Fibroblast of pulmonary artery (primary cell): ENCODE data around the gene ADAD2.

Experiments
- DNase-seq: peaks from one replicate; pipeline ENCODE4 v3.0.0-alpha.2; 2010; ENCODE audit warnings: low read depth
- H3K4me3 ChIP-seq: replicated peaks from 2 replicates; pipeline ENCODE4 v1.5.1; 2011; ENCODE audit warnings: low read depth, mild to moderate bottlenecking, control low read depth, low read length, moderate library complexity
- TF ChIP-seq, protein P1 (sequence below): IDR thresholded peaks from 2 replicates; pipeline ENCODE4 v1.5.1; 2011; ENCODE audit warnings: mild to moderate bottlenecking, control low read depth, low read length, inconsistent platforms; ENCODE audit errors: missing control alignments

ADAD2 gene

DNA sequence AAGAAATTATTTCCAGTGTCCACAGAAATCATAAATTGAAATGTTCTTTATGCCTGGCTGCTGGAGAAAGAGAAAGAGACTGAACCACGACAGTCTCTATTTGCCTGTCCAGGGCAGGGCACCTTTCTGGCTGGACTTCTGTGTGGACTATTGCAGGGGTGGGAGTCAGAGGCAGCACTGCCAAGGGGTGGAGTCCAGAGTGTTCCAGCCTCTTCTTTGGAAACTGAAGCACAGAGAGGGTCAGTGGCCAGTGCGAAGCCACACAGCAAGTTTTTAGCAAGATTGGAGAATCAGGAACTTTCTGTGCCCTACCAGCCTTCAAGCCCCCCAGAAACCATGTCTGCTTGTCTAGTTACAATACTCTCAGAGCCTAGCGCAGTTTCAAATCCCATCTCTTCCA lies 33.6 kb downstream of the ADAD2 start:
- no peak overlapping the region for H3K4me3 ChIP-seq
- no peak for DNase-seq
- TF ChIP-seq, protein P1, sequence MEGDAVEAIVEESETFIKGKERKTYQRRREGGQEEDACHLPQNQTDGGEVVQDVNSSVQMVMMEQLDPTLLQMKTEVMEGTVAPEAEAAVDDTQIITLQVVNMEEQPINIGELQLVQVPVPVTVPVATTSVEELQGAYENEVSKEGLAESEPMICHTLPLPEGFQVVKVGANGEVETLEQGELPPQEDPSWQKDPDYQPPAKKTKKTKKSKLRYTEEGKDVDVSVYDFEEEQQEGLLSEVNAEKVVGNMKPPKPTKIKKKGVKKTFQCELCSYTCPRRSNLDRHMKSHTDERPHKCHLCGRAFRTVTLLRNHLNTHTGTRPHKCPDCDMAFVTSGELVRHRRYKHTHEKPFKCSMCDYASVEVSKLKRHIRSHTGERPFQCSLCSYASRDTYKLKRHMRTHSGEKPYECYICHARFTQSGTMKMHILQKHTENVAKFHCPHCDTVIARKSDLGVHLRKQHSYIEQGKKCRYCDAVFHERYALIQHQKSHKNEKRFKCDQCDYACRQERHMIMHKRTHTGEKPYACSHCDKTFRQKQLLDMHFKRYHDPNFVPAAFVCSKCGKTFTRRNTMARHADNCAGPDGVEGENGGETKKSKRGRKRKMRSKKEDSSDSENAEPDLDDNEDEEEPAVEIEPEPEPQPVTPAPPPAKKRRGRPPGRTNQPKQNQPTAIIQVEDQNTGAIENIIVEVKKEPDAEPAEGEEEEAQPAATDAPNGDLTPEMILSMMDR: no peak

DNA sequence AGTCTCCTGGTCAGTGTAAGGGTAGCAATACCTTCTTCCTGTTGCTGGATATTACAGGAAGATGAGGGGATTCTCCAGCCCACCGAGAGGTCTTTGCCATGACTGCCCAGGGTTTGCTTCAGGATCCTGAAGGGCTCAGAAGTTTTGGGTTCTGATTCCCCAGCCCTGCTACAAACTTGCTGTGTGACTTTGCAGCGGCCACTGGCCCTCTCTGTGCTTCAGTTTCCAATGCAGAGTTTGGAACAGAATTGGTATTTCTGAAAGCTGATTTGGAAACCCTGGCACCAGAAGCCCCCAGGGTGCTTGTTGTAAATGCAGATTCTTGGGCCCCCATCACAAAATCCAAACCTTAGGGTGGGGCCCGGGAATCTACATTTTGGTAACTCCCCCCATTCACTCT lies 34.2 kb downstream of the ADAD2 start:
- no peak overlapping the region for H3K4me3 ChIP-seq
- TF ChIP-seq, protein P1: no peak
- no peak for DNase-seq

DNA sequence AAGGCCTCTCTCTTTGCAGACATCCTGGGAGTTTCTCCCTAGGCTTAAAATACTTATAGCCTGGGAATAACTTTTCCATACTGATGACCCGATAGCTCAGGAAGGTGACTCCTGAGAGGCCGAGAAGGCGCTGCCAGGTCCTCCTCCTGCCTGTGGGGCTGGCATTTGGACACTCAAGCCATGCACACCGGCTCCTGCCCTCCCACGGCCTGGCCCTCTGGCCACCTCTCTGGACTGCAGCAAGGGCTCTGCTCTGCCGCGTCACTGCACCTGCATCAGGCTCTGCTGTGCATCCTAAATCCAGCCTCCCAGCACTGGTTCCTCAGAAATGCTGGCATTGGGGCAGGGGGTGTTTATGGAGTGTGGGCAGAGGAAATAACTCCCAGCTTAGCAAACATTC lies 34.6 kb downstream of the ADAD2 start:
- H3K4me3 ChIP-seq: no peak overlapping the region
- no peak for DNase-seq
- TF ChIP-seq, protein P1: no peak

DNA sequence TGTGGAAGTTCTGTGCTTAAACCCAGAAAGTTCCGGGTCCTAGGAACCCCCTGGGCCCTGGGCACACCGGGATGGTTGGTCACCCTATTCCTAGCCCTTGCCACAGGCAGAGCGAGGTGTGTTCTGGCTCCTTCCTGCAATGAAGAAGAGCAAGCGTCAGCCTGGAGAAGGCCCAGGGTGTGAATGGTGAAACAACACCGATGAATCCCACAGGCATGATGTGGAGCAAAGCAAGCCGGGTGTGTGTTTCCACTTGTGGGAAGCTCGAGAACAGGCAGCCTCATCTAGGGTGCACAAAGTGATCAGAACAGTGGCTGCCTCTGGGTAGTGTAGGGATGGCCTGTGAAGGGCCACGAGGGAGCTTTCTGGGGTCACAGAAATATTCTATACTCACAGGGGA lies 35.1 kb downstream of the ADAD2 start:
- no peak for DNase-seq
- no peak overlapping the region for H3K4me3 ChIP-seq
- TF ChIP-seq, protein P1: no peak

DNA sequence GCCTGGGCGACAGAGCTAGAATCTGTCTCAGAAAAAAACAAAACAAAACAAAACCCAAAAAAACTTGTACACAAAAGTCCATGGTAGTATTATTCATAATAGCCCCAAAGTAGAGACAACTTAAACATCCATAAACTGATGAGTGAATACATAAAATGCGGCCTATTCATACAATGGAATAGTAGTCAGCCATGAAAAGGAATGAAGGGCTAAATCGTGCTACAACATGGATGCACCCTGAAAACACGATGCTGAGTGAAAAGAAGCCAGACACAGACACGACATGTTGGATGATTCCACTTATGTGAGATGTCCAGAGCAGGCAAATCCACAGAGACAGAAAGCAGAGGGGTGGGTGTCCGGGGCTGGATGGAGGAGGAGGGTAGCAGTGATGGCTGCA lies 36.6 kb downstream of the ADAD2 start:
- H3K4me3 ChIP-seq: no peak overlapping the region
- DNase-seq: no peak
- TF ChIP-seq, protein P1: no peak

DNA sequence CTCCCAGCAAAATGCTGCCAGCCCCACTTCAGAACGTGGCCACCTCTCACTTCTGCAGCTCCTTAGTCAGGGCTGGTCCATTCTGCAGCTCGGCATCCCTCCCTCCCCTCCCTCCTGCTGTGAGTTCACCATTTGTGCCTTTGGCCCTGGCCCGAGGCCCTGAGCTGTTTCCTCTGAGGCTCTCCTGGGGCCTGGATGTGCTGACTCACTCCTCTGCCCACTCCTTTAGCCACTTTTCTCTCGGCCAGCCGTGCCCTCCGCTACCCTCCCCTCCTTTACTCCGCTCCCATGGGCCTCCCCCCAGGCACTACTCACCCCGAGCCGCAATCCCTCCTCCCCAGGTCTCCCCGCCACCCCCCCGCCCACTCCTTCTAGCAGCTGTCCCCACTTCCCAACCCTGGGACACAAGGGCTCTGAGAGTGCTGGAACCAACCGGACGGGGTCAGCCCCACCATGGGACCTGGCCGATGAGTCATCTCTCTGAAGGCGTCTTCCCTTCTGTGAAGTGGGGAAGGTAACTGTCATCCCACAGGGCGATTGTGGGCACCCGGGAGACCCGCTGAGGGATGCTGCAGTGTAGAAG lies 37.4 kb downstream of the ADAD2 start:
- TF ChIP-seq, protein P1: no peak
- DNase-seq: peak; percentile 91
- no peak overlapping the region for H3K4me3 ChIP-seq

DNA sequence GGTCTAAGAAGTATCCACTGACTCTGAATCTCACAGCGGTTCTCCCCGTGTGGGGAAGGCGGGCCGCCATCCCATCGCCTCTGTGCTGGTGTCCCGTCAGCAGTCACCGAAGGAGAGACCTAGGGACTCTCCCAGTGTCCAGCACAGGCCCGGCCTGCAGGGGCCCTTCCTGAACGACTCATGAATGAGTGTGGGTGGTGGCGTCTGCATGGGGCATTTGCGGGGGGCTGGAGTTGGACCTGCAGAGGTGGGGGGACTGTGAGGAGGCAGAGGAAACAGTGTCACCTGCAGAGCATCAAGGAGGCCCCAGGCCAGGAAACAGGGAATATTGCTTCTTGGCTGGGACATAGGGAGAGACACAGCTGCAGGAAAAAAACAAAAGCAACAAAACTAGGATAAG lies 38.5 kb downstream of the ADAD2 start:
- H3K4me3 ChIP-seq: no peak overlapping the region
- TF ChIP-seq, protein P1: no peak
- DNase-seq: no peak
